Measurements from ENCODE around the gene GM2A.

GRCh38 chr5:151296478-151296830, 43.5 kb downstream of the GM2A start:
- TF ChIP-seq CTCF (IDR thresholded peaks at IDR 0.05) (no peak), POLR2A (IDR thresholded peaks at IDR 0.05) (no peak)

All from testis (tissue), 2 donors.